MM.1S (cell line): Measurements from ENCODE around the gene DPM2.

Source experiments
- DNase-seq: peaks from one replicate; pipeline ENCODE4 v3.0.0-alpha.2; 2015
- H2AFZ ChIP-seq: fragments of 300-600 bp; sonication (generic); 2 replicates; pipeline ENCODE4 v1.6.0; 2016; ENCODE audit warnings: antibody characterized with exemption, low read length
- H3F3A ChIP-seq: fragments of 300-600 bp; sonication (generic); 2 replicates; pipeline ENCODE4 v1.6.1; 2016; ENCODE audit warnings: mild to moderate bottlenecking, antibody characterized with exemption, low read length, moderate library complexity, mixed read lengths; ENCODE audit not compliant: insufficient read depth
- H3K27ac ChIP-seq: fragments of 300-600 bp; sonication (generic); 2 replicates; pipeline ENCODE4 v1.5.1; 2016; ENCODE audit warnings: mild to moderate bottlenecking, low read length
- H3K27me3 ChIP-seq: fragments of 300-600 bp; sonication (generic); replicated peaks from 2 replicates; pipeline ENCODE4 v1.6.0; 2016; ENCODE audit warnings: low read length; ENCODE audit not compliant: insufficient read depth
- H3K36me3 ChIP-seq: fragments of 300-600 bp; sonication (generic); replicated peaks from 2 replicates; pipeline ENCODE4 v1.6.1; 2016; ENCODE audit warnings: mild to moderate bottlenecking, low read length, mixed read lengths; ENCODE audit not compliant: insufficient read depth
- H3K4me1 ChIP-seq: fragments of 300-600 bp; sonication (generic); 2 replicates; pipeline ENCODE4 v1.6.1; 2016; ENCODE audit warnings: low read length, mixed read lengths
- H3K4me2 ChIP-seq: fragments of 300-600 bp; sonication (generic); 2 replicates; pipeline ENCODE4 v1.6.0; 2016; ENCODE audit warnings: low read depth, low read length
- H3K4me3 ChIP-seq: fragments of 300-600 bp; sonication (generic); 2 replicates; pipeline ENCODE4 v1.5.1; 2016; ENCODE audit warnings: low read length, mixed read lengths
- H3K79me2 ChIP-seq: fragments of 300-600 bp; sonication (generic); 2 replicates; pipeline ENCODE4 v1.6.1; 2016; ENCODE audit warnings: mixed run types, low read length, mixed read lengths
- H3K9ac ChIP-seq: fragments of 300-600 bp; sonication (generic); 2 replicates; pipeline ENCODE4 v1.6.1; 2016; ENCODE audit warnings: low read length, mixed read lengths
- H3K9me2 ChIP-seq: fragments of 300-600 bp; sonication (generic); replicated peaks from 2 replicates; pipeline ENCODE4 v1.6.1; 2016; ENCODE audit warnings: mild to moderate bottlenecking, low read length, mixed read lengths; ENCODE audit not compliant: insufficient read depth
- H3K9me3 ChIP-seq: fragments of 300-600 bp; sonication (generic); replicated peaks from 2 replicates; pipeline ENCODE4 v1.6.1; 2016; ENCODE audit warnings: mild to moderate bottlenecking, low read length, mixed read lengths; ENCODE audit not compliant: insufficient read depth
- H4K20me1 ChIP-seq: fragments of 300-600 bp; sonication (generic); 2 replicates; pipeline ENCODE4 v1.6.1; 2016; ENCODE audit warnings: mild to moderate bottlenecking, low read length, moderate library complexity, mixed read lengths; ENCODE audit not compliant: insufficient read depth
- EZH2 ChIP-seq: fragments of 300-600 bp; sonication (generic); optimal IDR thresholded peaks from 2 replicates; pipeline ENCODE3; 2017; ENCODE audit warnings: low read depth, mild to moderate bottlenecking, antibody characterized with exemption, low read length, mixed read lengths
- EZH2phosphoT487 ChIP-seq: fragments of 300-600 bp; sonication (generic); IDR thresholded peaks from 2 replicates; pipeline ENCODE4 v1.6.1; 2018; ENCODE audit warnings: antibody characterized with exemption, low read length
- TF ChIP-seq, protein P1 (sequence below): fragments of 300-600 bp; sonication (generic); IDR thresholded peaks from 2 replicates; pipeline ENCODE4 v1.5.1; 2016; ENCODE audit warnings: antibody characterized with exemption, low read length, mixed read lengths

The DPM2 gene

GRCh38 chr9:127959398-127959797 is 21.7 kb upstream of the DPM2 start:
- H3K27me3 ChIP-seq = no peaks in the 10 kb centered on the region
- H2AFZ ChIP-seq = no peak overlapping the region
- H3K4me1 ChIP-seq = peaks cover 13% of the 10 kb centered on the region
- no peak for DNase-seq
- no peak for TF ChIP-seq EZH2
- TF ChIP-seq EZH2phosphoT487 = no peak
- TF ChIP-seq, protein P1, sequence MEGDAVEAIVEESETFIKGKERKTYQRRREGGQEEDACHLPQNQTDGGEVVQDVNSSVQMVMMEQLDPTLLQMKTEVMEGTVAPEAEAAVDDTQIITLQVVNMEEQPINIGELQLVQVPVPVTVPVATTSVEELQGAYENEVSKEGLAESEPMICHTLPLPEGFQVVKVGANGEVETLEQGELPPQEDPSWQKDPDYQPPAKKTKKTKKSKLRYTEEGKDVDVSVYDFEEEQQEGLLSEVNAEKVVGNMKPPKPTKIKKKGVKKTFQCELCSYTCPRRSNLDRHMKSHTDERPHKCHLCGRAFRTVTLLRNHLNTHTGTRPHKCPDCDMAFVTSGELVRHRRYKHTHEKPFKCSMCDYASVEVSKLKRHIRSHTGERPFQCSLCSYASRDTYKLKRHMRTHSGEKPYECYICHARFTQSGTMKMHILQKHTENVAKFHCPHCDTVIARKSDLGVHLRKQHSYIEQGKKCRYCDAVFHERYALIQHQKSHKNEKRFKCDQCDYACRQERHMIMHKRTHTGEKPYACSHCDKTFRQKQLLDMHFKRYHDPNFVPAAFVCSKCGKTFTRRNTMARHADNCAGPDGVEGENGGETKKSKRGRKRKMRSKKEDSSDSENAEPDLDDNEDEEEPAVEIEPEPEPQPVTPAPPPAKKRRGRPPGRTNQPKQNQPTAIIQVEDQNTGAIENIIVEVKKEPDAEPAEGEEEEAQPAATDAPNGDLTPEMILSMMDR = no peak
- H3K4me3 ChIP-seq = no peak overlapping the region
- H3K9me3 ChIP-seq = no peaks in the 10 kb centered on the region
- peaks cover 94% of the 10 kb centered on the region for H3K79me2 ChIP-seq
- H3K9me2 ChIP-seq = no peaks in the 10 kb centered on the region
- no peak overlapping the region for H3K9ac ChIP-seq
- H3K36me3 ChIP-seq = no peaks in the 10 kb centered on the region
- no peaks in the 10 kb centered on the region for H4K20me1 ChIP-seq
- H3K27ac ChIP-seq = no peak overlapping the region
- peaks cover 8% of the 10 kb centered on the region for H3F3A ChIP-seq
- no peak overlapping the region for H3K4me2 ChIP-seq

DNA sequence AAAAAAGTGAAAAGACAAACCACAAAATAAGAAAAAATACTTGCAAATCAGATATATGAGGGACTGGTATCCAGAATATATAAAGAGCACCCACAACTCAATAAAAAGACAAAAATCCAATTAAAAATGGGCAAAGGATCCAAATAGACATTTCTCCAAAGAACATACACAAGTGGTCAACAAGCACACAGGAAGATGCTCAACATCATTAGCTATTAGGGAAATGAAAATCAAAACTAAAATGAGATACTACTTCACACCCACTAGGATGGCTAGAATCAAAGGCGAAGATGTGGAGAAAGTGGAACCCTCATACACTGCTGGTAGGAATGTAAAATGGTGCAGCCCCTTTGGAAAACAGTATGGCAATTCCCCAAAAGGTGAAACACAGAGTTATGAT is 21.1 kb upstream of the DPM2 start:
- no peaks in the 10 kb centered on the region for H4K20me1 ChIP-seq
- H3K27ac ChIP-seq = no peak overlapping the region
- TF ChIP-seq EZH2phosphoT487 (no peak), EZH2 (no peak)
- TF ChIP-seq, protein P1 = no peak
- H3K4me3 ChIP-seq = no peak overlapping the region
- H3K27me3 ChIP-seq = no peaks in the 10 kb centered on the region
- peaks cover 13% of the 10 kb centered on the region for H3K4me1 ChIP-seq
- H3K9me3 ChIP-seq = no peaks in the 10 kb centered on the region
- H3K9me2 ChIP-seq = no peaks in the 10 kb centered on the region
- H3K9ac ChIP-seq = no peak overlapping the region
- no peak for DNase-seq
- H3K4me2 ChIP-seq = no peak overlapping the region
- H3F3A ChIP-seq = peaks cover 8% of the 10 kb centered on the region
- peaks cover 94% of the 10 kb centered on the region for H3K79me2 ChIP-seq
- H2AFZ ChIP-seq = no peak overlapping the region
- no peaks in the 10 kb centered on the region for H3K36me3 ChIP-seq

- Histone ChIP-seq H3K27me3 (no peaks in the 10 kb centered on the region), H3K4me1 (peaks cover 13% of the 10 kb centered on the region), H3K9me3 (no peaks in the 10 kb centered on the region), H3K4me2 (peak overlapping the region; percentile 49), H3K79me2 (peaks cover 79% of the 10 kb centered on the region), H3K4me3 (no peak overlapping the region), H3K9ac (peak overlapping the region; percentile 14; the same call in 1 of the 2 replicates), H3K36me3 (no peaks in the 10 kb centered on the region), H4K20me1 (no peaks in the 10 kb centered on the region), H2AFZ (no peak overlapping the region), H3K9me2 (no peaks in the 10 kb centered on the region), H3K27ac (peak overlapping the region; percentile 43; the same call in 1 of the 2 replicates), H3F3A (peaks cover 8% of the 10 kb centered on the region)
- no peak for TF ChIP-seq EZH2
- TF ChIP-seq, protein P1 = peak; percentile 82
- TF ChIP-seq EZH2phosphoT487 = no peak
- peak; percentile 86 for DNase-seq
These were observed 17.8 kb upstream of the DPM2 start for GRCh38 chr9:127955294-127956015.
